M059J (cell line): Measurements from ENCODE around the gene CYP2W1. TPM values are rescaled to one million over a fixed set of nuclear protein-coding genes. Genes with fewer than 3 reads are reported as not detected.
"Not testable (repeated sequence)": the region's sequence is repeated elsewhere in the genome, so short reads cannot be mapped to it uniquely, and the experiment has no call there.

ENCODE experiments used
- DNase-seq: peaks from one replicate; pipeline ENCODE4 v3.0.0-alpha.2; 2012; ENCODE audit warnings: low read depth
- total RNA-seq: library from RNA; depleted of rRNA; stranded (reverse); fragments of >200 nt; shearing (Covaris generic); gene quantifications from 2 replicates; pipeline ENCODE4 v1.2.3, GENCODE V29; 2014

CYP2W1 gene
- total RNA-seq, 1 experiment from 2014 or later: not detected

GRCh38 chr7:997404-998395 lies 14.7 kb downstream of the CYP2W1 start:
- no peak for DNase-seq

GRCh38 chr7:999149-999879 lies 16.3 kb downstream of the CYP2W1 start:
- DNase-seq: no peak

GRCh38 chr7:999941-1000935 lies 17.3 kb downstream of the CYP2W1 start:
- no peak for DNase-seq

GRCh38 chr7:1001069-1001770 lies 18.2 kb downstream of the CYP2W1 start:
- peak; percentile 16 for DNase-seq

GRCh38 chr7:1002026-1002425 lies 19.0 kb downstream of the CYP2W1 start:
- DNase-seq: not testable (repeated sequence)

- DNase-seq: not testable (repeated sequence)
Observed at GRCh38 chr7:1002445-1002844, 19.5 kb downstream of the CYP2W1 start.

- no peak for DNase-seq
Observed at GRCh38 chr7:1004018-1004852, 21.3 kb downstream of the CYP2W1 start.

- no peak for DNase-seq
Observed at GRCh38 chr7:1005303-1005702, 22.3 kb downstream of the CYP2W1 start.

GRCh38 chr7:1007901-1008300 lies 24.9 kb downstream of the CYP2W1 start:
- no peak for DNase-seq

- DNase-seq: no peak
Observed at GRCh38 chr7:1008733-1009363, 25.9 kb downstream of the CYP2W1 start.

- no peak for DNase-seq
Observed at GRCh38 chr7:1009747-1010146, 26.8 kb downstream of the CYP2W1 start.

GRCh38 chr7:1010226-1010625 lies 27.2 kb downstream of the CYP2W1 start:
- DNase-seq: no peak

GRCh38 chr7:1011297-1012003 lies 28.5 kb downstream of the CYP2W1 start:
- no peak for DNase-seq

GRCh38 chr7:1012004-1012715 lies 29.2 kb downstream of the CYP2W1 start:
- DNase-seq: no peak

- DNase-seq: no peak
Observed at GRCh38 chr7:1012716-1013095, 29.7 kb downstream of the CYP2W1 start.

GRCh38 chr7:1013581-1013980 lies 30.6 kb downstream of the CYP2W1 start:
- no peak for DNase-seq

- no peak for DNase-seq
Observed at GRCh38 chr7:1014681-1015080, 31.7 kb downstream of the CYP2W1 start.
